Right lobe of liver (tissue), 4 donors: ENCODE data around the gene FLCN.

Experiments used
- CTCF ChIP-seq, 4 donors: fragments of 200-600 bp in 3 of 4; fragments of 450-650 bp in 1 of 4; IDR thresholded peaks; one replicate each; pipeline versions ENCODE4 v1.5.1 to v1.8.0; 2016 to 2022; ENCODE audit warnings: antibody characterized with exemption in 4 of 4, mild to moderate bottlenecking in 2 of 4
- POLR2A ChIP-seq: fragments of 450-650 bp; IDR thresholded peaks from one replicate; pipeline ENCODE4 v1.6.1; 2017; ENCODE audit warnings: antibody characterized with exemption, mild to moderate bottlenecking
- donor health status: DM: no; HTN: no; CAD: no.
- donor health status: DM: no; HTN: no; CAD: no.
- donor health status: DM: no; HTN: yes; CAD: no.

GRCh38 chr17:17167986-17168385, 69.0 kb downstream of the FLCN start:
- no peak for TF ChIP-seq CTCF (IDR thresholded peaks at IDR 0.05)
- TF ChIP-seq POLR2A: no peak
